Retinal pigment epithelial cell (primary cell): Measurements from ENCODE around the gene YAP1.

ENCODE experiments used
- DNase-seq: peaks from one replicate; pipeline ENCODE4 v3.0.0-alpha.2; 2010; ENCODE audit warnings: low read depth
- H3K4me3 ChIP-seq: 2 replicates; pipeline ENCODE4 v1.5.1; 2011; ENCODE audit warnings: mild to moderate bottlenecking, low read length, control low read depth, moderate library complexity
- TF ChIP-seq, protein P1 (sequence below): conservative IDR thresholded peaks from 2 replicates; pipeline ENCODE4 v1.5.1; 2011; ENCODE audit warnings: low read depth, low read length, control low read depth, inconsistent platforms

YAP1 gene

DNA sequence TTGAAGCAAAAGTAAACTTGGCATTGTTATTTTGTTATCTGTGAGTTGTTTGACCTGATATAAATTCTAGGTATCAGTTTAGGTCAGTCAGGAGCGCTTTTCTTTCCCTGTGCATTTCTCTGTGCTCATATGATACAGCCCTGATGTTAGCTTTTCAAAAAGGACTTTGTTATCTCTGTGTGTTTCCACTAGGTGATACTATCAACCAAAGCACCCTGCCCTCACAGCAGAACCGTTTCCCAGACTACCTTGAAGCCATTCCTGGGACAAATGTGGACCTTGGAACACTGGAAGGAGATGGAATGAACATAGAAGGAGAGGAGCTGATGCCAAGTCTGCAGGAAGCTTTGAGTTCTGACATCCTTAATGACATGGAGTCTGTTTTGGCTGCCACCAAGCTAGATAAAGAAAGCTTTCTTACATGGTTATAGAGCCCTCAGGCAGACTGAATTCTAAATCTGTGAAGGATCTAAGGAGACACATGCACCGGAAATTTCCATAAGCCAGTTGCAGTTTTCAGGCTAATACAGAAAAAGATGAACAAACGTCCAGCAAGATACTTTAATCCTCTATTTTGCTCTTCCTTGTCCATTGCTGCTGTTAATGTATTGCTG, 119.4 kb downstream of the YAP1 start:
- no peak overlapping the region for H3K4me3 ChIP-seq
- TF ChIP-seq, protein P1, sequence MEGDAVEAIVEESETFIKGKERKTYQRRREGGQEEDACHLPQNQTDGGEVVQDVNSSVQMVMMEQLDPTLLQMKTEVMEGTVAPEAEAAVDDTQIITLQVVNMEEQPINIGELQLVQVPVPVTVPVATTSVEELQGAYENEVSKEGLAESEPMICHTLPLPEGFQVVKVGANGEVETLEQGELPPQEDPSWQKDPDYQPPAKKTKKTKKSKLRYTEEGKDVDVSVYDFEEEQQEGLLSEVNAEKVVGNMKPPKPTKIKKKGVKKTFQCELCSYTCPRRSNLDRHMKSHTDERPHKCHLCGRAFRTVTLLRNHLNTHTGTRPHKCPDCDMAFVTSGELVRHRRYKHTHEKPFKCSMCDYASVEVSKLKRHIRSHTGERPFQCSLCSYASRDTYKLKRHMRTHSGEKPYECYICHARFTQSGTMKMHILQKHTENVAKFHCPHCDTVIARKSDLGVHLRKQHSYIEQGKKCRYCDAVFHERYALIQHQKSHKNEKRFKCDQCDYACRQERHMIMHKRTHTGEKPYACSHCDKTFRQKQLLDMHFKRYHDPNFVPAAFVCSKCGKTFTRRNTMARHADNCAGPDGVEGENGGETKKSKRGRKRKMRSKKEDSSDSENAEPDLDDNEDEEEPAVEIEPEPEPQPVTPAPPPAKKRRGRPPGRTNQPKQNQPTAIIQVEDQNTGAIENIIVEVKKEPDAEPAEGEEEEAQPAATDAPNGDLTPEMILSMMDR, result no peak
- DNase-seq, result no peak

DNA sequence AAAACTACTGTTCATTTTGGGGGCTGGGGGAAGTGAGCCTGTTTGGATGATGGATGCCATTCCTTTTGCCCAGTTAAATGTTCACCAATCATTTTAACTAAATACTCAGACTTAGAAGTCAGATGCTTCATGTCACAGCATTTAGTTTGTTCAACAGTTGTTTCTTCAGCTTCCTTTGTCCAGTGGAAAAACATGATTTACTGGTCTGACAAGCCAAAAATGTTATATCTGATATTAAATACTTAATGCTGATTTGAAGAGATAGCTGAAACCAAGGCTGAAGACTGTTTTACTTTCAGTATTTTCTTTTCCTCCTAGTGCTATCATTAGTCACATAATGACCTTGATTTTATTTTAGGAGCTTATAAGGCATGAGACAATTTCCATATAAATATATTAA, 119.9 kb downstream of the YAP1 start:
- no peak for DNase-seq
- TF ChIP-seq, protein P1, result no peak
- H3K4me3 ChIP-seq, result no peak overlapping the region

DNA sequence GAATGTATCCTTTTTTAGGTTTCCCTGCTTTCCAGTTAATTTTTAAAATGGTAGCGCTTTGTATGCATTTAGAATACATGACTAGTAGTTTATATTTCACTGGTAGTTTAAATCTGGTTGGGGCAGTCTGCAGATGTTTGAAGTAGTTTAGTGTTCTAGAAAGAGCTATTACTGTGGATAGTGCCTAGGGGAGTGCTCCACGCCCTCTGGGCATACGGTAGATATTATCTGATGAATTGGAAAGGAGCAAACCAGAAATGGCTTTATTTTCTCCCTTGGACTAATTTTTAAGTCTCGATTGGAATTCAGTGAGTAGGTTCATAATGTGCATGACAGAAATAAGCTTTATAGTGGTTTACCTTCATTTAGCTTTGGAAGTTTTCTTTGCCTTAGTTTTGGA, 120.7 kb downstream of the YAP1 start:
- no peak for DNase-seq
- TF ChIP-seq, protein P1, result no peak
- no peak overlapping the region for H3K4me3 ChIP-seq

DNA sequence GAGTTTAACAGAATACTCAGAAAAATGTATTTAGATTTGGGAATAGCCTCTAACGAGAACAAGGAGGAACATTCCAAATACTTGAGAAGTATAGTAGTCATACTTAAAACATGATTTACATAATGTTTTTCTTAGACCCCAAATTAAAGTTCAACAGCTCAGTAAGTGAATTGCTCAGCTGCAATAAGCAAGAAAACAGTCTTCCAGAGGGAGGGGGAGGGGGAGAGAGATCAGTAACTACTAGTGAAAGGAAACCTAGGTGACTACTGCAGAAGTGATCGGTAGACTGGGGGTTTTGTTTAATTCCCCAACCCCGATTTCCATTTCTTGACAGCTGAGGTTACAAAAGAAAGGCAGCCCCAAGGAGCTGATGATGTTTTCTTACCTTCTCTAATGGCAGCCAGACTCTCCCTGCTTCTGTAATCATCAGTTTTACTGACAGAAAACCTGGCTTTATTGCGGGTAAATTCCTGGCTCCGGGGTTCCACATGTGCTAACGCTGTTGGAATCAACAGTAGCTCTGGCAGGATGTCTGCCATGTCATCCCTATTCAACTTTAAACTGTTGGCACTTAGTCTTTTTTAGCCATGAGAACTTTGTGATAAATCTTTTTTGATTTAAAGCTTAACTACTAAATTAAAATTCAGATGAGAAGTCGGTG, 124.7 kb downstream of the YAP1 start:
- no peak overlapping the region for H3K4me3 ChIP-seq
- TF ChIP-seq, protein P1, result no peak
- no peak for DNase-seq

DNA sequence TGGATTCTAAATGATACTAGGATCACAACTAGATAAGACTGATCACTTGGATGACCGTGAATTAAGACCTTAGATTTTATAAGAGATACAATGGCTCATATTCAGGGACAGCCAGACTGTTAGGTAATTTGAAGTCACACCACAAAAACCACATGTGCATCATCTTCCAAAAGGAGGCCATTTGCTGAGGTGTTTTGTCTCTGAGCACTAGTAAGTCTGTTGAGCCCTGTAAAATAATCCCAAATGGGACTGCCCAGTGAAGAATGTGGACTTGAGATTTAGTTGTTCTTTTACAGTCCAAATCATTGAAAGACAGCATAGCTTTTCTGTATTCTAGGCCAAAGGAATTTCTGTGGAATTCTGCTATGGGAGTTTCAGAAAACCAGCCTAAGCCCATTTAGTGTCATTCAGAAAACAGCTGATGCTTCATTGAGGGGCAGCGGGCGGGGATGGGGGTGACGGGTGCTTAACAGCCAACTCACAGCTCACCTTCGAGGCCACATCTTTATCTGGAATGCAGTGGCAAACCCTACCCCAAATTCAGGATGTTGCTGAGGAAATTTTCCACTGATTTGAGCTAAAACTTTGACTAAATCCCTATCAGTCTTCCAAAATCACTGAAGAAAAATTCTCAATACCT, 127.0 kb downstream of the YAP1 start:
- TF ChIP-seq, protein P1, result no peak
- no peak overlapping the region for H3K4me3 ChIP-seq

DNA sequence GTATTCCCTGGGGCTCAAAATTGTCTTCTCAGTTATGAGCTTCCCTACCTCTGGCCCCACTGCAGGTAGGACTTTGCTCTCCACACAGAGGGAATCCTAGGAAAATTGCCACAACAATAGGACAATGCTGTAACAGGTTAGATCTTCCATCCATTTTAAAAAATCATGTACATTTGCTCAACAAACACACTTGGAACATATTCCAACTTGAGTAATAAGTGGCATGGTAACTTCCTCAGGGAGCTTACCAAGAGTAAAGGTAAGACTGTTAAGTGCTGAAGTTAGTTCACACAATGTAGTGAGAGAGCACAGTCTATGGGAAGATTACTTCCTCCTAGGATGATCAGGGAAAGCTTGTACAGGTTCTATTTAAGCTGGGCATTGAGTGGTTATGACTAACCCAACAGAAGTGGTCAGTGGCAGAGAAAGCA, 128.2 kb downstream of the YAP1 start:
- DNase-seq, result no peak
- TF ChIP-seq, protein P1, result no peak
- no peak overlapping the region for H3K4me3 ChIP-seq

More for the DNA sequence above, 127.0 kb downstream of the YAP1 start:
- no peak for DNase-seq
